Brain pericyte (primary cell): ENCODE measurements around the gene KCNJ12.
"Not testable (repeated sequence)": the region's sequence is repeated elsewhere in the genome, so short reads cannot be mapped to it uniquely, and the experiment has no call there.

Source experiments
- DNase-seq: peaks from one replicate; pipeline ENCODE4 v3.0.0-alpha.2; 2012; ENCODE audit warnings: low read depth, low spot score

KCNJ12 gene

GRCh38 chr17:21449891-21450290, 73.7 kb downstream of the KCNJ12 start:
- not testable (repeated sequence) for DNase-seq

- no peak for DNase-seq
These were observed 75.8 kb downstream of the KCNJ12 start for GRCh38 chr17:21451975-21452374.

- peak; percentile 24 for DNase-seq
These were observed 76.4 kb downstream of the KCNJ12 start for GRCh38 chr17:21452377-21453143.

- DNase-seq, result no peak
These were observed 77.2 kb downstream of the KCNJ12 start for GRCh38 chr17:21453144-21453898.

GRCh38 chr17:21454006-21454405, 77.8 kb downstream of the KCNJ12 start:
- not testable (repeated sequence) for DNase-seq

- DNase-seq, result no peak
These were observed 78.3 kb downstream of the KCNJ12 start for GRCh38 chr17:21454441-21454840.

- DNase-seq, result no peak
These were observed 79.6 kb downstream of the KCNJ12 start for GRCh38 chr17:21455761-21456160.

GRCh38 chr17:21456449-21456848, 80.3 kb downstream of the KCNJ12 start:
- not testable (repeated sequence) for DNase-seq

- DNase-seq, result peak; percentile 82
These were observed 81.2 kb downstream of the KCNJ12 start for GRCh38 chr17:21457051-21458026.

GRCh38 chr17:21458054-21458453, 81.9 kb downstream of the KCNJ12 start:
- DNase-seq, result no peak

GRCh38 chr17:21459536-21459935, 83.4 kb downstream of the KCNJ12 start:
- DNase-seq, result no peak

GRCh38 chr17:21460358-21460757, 84.2 kb downstream of the KCNJ12 start:
- peak; percentile 67 for DNase-seq

- peak; percentile 8 for DNase-seq
These were observed 86.1 kb downstream of the KCNJ12 start for GRCh38 chr17:21462237-21462636.

- DNase-seq, result no peak
These were observed 87.1 kb downstream of the KCNJ12 start for GRCh38 chr17:21463204-21463661.

GRCh38 chr17:21463779-21464407, 87.7 kb downstream of the KCNJ12 start:
- no peak for DNase-seq

GRCh38 chr17:21464611-21465021, 88.5 kb downstream of the KCNJ12 start:
- DNase-seq, result no peak

GRCh38 chr17:21466550-21466949, 90.4 kb downstream of the KCNJ12 start:
- no peak for DNase-seq

GRCh38 chr17:21467196-21467595, 91.0 kb downstream of the KCNJ12 start:
- no peak for DNase-seq

- no peak for DNase-seq
These were observed 91.8 kb downstream of the KCNJ12 start for GRCh38 chr17:21467739-21468490.
